ENCODE measurements around the gene SLC25A44.

- no peak for TF ChIP-seq POLR2A (IDR thresholded peaks at IDR 0.05; ENCODE audit: low read depth, low read length)
- no peak for TF ChIP-seq POLR2AphosphoS5 (IDR thresholded peaks at IDR 0.05; ENCODE audit: low read depth, low read length)
Measured at GRCh38 chr1:156152628-156153027, 41.3 kb upstream of the SLC25A44 start.
